ENCODE measurements around the gene PCED1B. TPM values are rescaled to one million over a fixed set of nuclear protein-coding genes. Genes with fewer than 3 reads are reported as not detected.

The PCED1B gene
- total RNA-seq, 1 donor from 2014 or later = 3.5 TPM

GRCh38 chr12:47067771-47068431, 11.5 kb upstream of the PCED1B start:
- DNase-seq (ENCODE audit: low read depth) = no peak

GRCh38 chr12:47068539-47068938, 10.9 kb upstream of the PCED1B start:
- peak; percentile 42 for DNase-seq (ENCODE audit: low read depth)

- no peak for DNase-seq (ENCODE audit: low read depth)
Measured at GRCh38 chr12:47070310-47070709, 9.1 kb upstream of the PCED1B start.

GRCh38 chr12:47071241-47071852, 8.1 kb upstream of the PCED1B start:
- peak; percentile 38 for DNase-seq (ENCODE audit: low read depth)

GRCh38 chr12:47073951-47074350, 5.5 kb upstream of the PCED1B start:
- DNase-seq (ENCODE audit: low read depth) = no peak

GRCh38 chr12:47074757-47075156, 4.7 kb upstream of the PCED1B start:
- no peak for DNase-seq (ENCODE audit: low read depth)

- DNase-seq (ENCODE audit: low read depth) = no peak
Measured at GRCh38 chr12:47075192-47076084, 4.0 kb upstream of the PCED1B start.

- DNase-seq (ENCODE audit: low read depth) = no peak
Measured at GRCh38 chr12:47077206-47078085, 2.0 kb upstream of the PCED1B start.

GRCh38 chr12:47078086-47078395, 1.4 kb upstream of the PCED1B start:
- no peak for DNase-seq (ENCODE audit: low read depth)

- DNase-seq (ENCODE audit: low read depth) = no peak
Measured at GRCh38 chr12:47078733-47079467, 521 bp upstream of the PCED1B start.

GRCh38 chr12:47079981-47080724, 732 bp downstream of the PCED1B start:
- DNase-seq (ENCODE audit: low read depth) = peak; percentile 55

GRCh38 chr12:47080725-47081502, 1.5 kb downstream of the PCED1B start:
- peak; percentile 93 for DNase-seq (ENCODE audit: low read depth)

GRCh38 chr12:47082283-47082682, 2.9 kb downstream of the PCED1B start:
- DNase-seq (ENCODE audit: low read depth) = no peak

- DNase-seq (ENCODE audit: low read depth) = peak; percentile 97
Measured at GRCh38 chr12:47082796-47083621, 3.6 kb downstream of the PCED1B start.

GRCh38 chr12:47084172-47084571, 4.8 kb downstream of the PCED1B start:
- no peak for DNase-seq (ENCODE audit: low read depth)

GRCh38 chr12:47085815-47086252, 6.4 kb downstream of the PCED1B start:
- DNase-seq (ENCODE audit: low read depth) = peak; percentile 82

- no peak for DNase-seq (ENCODE audit: low read depth)
Measured at GRCh38 chr12:47087088-47087688, 7.8 kb downstream of the PCED1B start.

All from renal cortical epithelial cell (primary cell).